GM10248 (cell line): Measurements from ENCODE around the gene SCAMP5.
A peak's percentile ranks its signal among the peaks of the same experiment; 100 is the strongest.

Source experiments
- CTCF ChIA-PET: fragments of 300-600 bp; sonication (Branson Sonifier 250); formaldehyde crosslinking; extraction: SDS; loops from one replicate; lab custom pipeline; 2021; ENCODE audit warnings: antibody characterized with exemption; lab: Yijun Ruan, JAX
- POLR2A ChIA-PET: fragments of 350-650 bp; sonication (Branson Sonifier 250); formaldehyde crosslinking; extraction: SDS; loops from one replicate; lab custom pipeline; 2020; ENCODE audit warnings: antibody characterized with exemption; lab: Yijun Ruan, JAX
- DNase-seq: peaks from one replicate; pipeline ENCODE4 v3.0.0; 2012; ENCODE audit errors: extremely low spot score
- TF ChIP-seq, protein P1 (sequence below): IDR thresholded peaks from 2 replicates; pipeline ENCODE4 v1.5.1; 2012; ENCODE audit warnings: mild to moderate bottlenecking, low read depth; ENCODE audit errors: extremely low read depth, missing control alignments, control extremely low read depth

SCAMP5 gene

DNA sequence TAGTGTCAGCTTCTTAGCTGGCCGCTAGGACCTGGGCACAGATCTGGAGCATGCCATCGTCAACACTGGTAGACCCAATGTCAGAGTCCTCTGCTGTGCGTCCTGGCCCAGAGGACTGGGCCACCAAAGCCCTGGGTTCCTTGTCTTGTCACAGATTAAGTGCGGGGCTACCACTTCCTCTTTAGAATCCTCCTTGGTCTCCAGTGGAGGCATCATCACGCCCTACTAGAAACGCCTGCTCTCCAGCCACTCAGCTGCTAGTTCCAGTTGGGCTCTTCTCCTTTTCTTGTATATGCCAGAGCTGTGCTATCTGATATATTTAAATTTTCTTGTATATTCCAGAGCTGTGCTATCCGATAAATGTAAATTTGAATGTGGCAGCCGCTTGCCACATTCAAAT, 39.3 kb downstream of the SCAMP5 start:
- no peak for DNase-seq
- CTCF ChIA-PET, result interaction anchor here (1.0 to 2.2 kb wide), 7 partner anchors 9 to 240 kb away, joined by 3 to 25 read pairs (median 6); partner anchors contain the start of gene C15orf39
- POLR2A ChIA-PET, result interaction anchor here (0.6 to 1.6 kb wide), 2 partner anchors 9 to 168 kb away, joined by 4 to 7 read pairs; no protein-coding TSS in a partner anchor
- TF ChIP-seq, protein P1, sequence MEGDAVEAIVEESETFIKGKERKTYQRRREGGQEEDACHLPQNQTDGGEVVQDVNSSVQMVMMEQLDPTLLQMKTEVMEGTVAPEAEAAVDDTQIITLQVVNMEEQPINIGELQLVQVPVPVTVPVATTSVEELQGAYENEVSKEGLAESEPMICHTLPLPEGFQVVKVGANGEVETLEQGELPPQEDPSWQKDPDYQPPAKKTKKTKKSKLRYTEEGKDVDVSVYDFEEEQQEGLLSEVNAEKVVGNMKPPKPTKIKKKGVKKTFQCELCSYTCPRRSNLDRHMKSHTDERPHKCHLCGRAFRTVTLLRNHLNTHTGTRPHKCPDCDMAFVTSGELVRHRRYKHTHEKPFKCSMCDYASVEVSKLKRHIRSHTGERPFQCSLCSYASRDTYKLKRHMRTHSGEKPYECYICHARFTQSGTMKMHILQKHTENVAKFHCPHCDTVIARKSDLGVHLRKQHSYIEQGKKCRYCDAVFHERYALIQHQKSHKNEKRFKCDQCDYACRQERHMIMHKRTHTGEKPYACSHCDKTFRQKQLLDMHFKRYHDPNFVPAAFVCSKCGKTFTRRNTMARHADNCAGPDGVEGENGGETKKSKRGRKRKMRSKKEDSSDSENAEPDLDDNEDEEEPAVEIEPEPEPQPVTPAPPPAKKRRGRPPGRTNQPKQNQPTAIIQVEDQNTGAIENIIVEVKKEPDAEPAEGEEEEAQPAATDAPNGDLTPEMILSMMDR, result no peak

DNA sequence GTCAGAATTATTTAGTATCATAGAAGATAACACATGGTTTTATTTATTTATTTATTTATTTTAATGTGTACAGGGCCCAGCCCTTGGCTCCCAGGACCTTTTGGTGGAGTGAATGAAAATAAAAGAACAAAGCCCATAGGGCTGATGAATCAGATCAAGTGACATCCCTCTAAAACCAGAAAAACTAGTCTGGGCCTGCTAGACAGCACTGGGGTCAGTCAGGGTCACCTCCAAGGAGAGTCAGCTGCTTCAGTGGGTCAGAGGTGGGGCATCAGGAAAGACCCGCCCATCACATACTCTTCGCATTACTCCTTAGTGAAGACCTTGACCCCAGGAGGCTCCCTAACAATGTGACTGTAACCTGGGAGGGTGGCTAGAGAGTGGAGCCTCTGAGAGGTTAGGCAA, 40.9 kb downstream of the SCAMP5 start:
- no peak for DNase-seq
- TF ChIP-seq, protein P1, result no peak
- ChIA-PET CTCF (interaction anchor here (0.9 to 3.2 kb wide), 5 partner anchors 9 to 170 kb away, joined by 4 to 19 read pairs (median 6); partner anchors contain the start of gene C15orf39), POLR2A (no interaction called here)

DNA sequence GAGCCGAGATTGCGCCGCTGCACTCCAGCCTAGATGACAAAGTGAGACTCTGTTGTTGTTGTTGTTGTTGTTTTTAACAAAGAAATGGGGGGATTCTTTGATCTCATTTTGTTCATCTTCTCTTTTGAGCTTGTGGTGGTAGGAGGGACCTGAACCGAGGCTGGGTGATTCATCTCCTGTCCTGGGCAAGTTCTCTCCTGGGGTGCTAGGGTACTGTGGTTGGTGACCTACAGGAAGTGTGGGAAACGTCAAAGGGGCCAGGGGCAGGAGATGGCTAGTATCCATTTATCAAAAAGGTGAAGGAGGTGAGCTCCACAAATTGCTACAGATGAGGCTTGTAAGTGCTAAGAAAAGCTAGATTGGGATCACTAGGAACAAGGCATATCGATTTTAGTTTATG, 42.3 kb downstream of the SCAMP5 start:
- TF ChIP-seq, protein P1, result no peak
- CTCF ChIA-PET, result interaction anchor here (1.0 to 3.2 kb wide), 9 partner anchors 8 to 171 kb away, joined by 3 to 19 read pairs (median 5); partner anchors contain the start of gene C15orf39
- POLR2A ChIA-PET, result interaction anchor here (1.1 kb wide), 2 partner anchors 11 to 172 kb away, joined by 3 to 6 read pairs; no protein-coding TSS in a partner anchor
- DNase-seq, result no peak

DNA sequence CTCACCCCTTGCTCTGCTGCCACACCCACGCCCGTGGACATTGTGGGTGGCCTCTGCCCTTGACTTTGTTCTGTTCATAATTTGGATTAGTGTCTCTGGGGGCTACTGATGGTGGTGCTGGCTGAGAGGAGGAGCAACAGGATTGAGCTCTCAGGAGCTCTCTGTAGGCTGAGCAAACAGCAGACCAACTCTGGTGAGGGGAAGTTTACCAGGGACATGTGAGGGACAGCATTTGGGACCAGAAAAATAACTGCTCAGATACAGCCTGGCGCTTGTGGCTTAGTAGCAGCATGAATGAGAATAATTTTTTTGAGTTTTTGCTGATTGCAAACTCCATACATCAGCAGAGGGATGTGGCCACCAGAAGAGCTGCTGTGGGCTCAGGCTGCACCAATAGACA, 42.9 kb downstream of the SCAMP5 start:
- DNase-seq, result no peak
- CTCF ChIA-PET, result interaction anchor here (1.0 to 3.2 kb wide), 8 partner anchors 9 to 171 kb away, joined by 3 to 19 read pairs (median 6); partner anchors contain the start of gene C15orf39
- POLR2A ChIA-PET, result interaction anchor here (0.6 kb wide), 1 partner anchor 70 kb away, joined by 10 read pairs; no protein-coding TSS in a partner anchor
- TF ChIP-seq, protein P1, result no peak

DNA sequence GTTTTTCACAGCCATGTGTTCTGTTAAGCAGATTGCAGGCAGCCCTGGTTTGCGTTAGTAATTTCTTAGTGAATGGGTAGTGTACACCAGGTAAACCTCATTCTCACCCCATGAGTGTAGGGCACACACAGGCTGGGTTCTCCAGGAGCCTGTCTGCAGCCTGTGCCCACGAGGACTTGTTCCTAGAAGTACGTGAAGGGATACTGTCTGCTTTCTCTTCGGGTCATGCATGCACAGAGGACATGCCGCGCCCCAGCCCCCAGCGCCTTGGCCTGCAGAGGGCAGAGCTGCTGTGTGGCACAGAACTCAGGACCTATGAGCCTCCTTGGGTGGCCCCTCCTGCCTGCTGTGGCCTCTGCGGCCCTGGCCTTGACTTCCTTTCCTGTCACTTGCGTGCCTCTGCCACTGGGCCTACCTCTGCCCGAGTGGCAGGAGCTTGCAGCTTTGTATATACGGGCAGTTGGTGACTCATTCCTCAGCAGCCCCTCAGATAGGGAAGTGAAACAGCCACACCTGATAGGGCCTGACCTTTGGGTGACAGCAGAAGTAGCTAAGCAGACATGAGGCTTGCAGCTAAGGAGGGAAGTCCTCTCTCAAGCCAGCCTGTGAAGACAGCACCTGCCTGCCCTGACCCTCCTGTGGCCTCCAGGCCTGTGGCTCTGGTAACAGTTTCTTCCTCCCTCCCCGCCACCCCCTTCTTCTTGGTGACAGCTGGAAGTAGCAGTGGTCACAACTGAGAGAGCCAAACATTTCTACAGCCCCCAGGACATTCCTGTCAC, 47.6 kb downstream of the SCAMP5 start:
- peak; percentile 89 for DNase-seq
- ChIA-PET POLR2A (interaction anchor here (0.5 to 2.2 kb wide), 22 partner anchors 9 to 486 kb away, joined by 3 to 25 read pairs (median 5); partner anchors contain the start of genes C15orf39 and PPCDC), CTCF (interaction anchor here (0.6 to 4.7 kb wide), 46 partner anchors 9 to 597 kb away, joined by 3 to 54 read pairs (median 5); partner anchors contain the start of genes IMP3, MAN2C1, PPCDC and SCAMP5)
- TF ChIP-seq, protein P1, result peak; percentile 88

DNA sequence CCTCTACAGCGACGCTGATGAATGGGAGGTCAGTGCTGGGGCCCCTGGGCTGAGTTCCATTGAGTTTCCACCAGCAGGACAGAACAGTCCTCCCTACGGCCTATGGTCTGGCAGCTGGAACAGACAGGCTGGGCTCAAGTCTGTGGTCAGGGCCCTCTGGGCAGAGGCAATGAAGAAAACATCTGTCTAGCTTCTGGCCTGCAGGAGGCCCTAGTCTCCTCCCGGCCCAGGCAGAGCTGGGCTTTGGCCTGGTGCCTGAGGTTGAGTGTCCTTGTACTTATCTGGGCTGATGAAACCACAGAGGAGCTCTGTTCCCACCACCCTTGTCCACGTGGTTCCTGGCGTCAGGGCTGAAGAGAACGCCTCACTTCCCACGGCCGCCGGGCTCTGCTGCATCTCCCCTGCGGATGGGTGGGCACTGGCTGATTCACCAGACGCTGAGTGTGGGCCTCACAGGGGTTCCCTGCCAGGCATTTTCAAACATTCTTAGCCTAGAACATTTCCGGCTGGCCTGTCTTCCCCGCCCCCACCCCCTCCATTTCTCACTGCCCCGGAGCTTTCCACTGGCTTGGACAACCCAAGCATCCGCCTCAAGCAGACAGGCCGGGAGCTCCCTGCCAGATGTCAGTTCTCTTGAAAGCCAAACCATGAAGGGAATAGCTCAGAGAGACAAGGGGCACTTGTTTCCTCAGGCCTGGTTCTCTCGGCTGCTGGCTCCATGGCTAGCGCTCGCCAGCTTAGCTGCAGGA, 48.3 kb downstream of the SCAMP5 start:
- ChIA-PET POLR2A (interaction anchor here (0.5 to 2.2 kb wide), 24 partner anchors 9 to 486 kb away, joined by 3 to 25 read pairs (median 5); partner anchors contain the start of genes C15orf39 and PPCDC), CTCF (interaction anchor here (0.6 to 4.7 kb wide), 47 partner anchors 9 to 596 kb away, joined by 3 to 54 read pairs (median 5); partner anchors contain the start of genes IMP3, MAN2C1, PPCDC and SCAMP5)
- TF ChIP-seq, protein P1, result peak; percentile 63
- peak; percentile 69 for DNase-seq
